VCaP (cell line): Measurements from ENCODE around the gene RAE1.

Experiments
- H3K27ac ChIP-seq: fragments of 450-650 bp; 2 replicates; pipeline ENCODE4 v1.5.1; 2017
- TF ChIP-seq, protein P1 (sequence below): fragments of 450-650 bp; conservative IDR thresholded peaks from 2 replicates; pipeline ENCODE4 v1.5.1; 2017; ENCODE audit warnings: mild to moderate bottlenecking, moderate library complexity

The RAE1 gene

GRCh38 chr20:57320358-57320757, 30.7 kb upstream of the RAE1 start:
- TF ChIP-seq, protein P1, sequence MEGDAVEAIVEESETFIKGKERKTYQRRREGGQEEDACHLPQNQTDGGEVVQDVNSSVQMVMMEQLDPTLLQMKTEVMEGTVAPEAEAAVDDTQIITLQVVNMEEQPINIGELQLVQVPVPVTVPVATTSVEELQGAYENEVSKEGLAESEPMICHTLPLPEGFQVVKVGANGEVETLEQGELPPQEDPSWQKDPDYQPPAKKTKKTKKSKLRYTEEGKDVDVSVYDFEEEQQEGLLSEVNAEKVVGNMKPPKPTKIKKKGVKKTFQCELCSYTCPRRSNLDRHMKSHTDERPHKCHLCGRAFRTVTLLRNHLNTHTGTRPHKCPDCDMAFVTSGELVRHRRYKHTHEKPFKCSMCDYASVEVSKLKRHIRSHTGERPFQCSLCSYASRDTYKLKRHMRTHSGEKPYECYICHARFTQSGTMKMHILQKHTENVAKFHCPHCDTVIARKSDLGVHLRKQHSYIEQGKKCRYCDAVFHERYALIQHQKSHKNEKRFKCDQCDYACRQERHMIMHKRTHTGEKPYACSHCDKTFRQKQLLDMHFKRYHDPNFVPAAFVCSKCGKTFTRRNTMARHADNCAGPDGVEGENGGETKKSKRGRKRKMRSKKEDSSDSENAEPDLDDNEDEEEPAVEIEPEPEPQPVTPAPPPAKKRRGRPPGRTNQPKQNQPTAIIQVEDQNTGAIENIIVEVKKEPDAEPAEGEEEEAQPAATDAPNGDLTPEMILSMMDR: no peak
- H3K27ac ChIP-seq: no peak overlapping the region

GRCh38 chr20:57321142-57321541, 29.9 kb upstream of the RAE1 start:
- H3K27ac ChIP-seq: no peak overlapping the region
- TF ChIP-seq, protein P1: no peak

DNA sequence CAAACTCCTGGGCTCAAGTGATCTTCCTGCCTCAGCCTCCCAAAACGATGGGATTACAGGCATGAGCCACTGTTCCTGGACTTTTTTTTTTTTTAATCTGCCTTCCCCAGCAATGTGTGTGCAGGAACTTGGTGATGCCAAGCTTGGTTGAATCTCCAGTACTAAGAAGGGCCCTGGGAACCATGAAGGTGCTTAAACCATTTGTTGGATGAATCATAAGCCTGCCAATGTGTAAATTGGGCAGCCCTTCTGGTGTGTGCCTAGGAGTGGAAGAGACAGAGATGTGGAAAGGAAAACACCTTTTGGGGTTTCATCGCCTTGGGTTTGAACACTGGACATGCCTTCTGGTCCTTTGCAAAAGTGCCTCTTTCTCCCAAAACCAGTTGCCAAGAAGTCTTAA, 28.6 kb upstream of the RAE1 start:
- H3K27ac ChIP-seq: no peak overlapping the region
- TF ChIP-seq, protein P1: no peak

DNA sequence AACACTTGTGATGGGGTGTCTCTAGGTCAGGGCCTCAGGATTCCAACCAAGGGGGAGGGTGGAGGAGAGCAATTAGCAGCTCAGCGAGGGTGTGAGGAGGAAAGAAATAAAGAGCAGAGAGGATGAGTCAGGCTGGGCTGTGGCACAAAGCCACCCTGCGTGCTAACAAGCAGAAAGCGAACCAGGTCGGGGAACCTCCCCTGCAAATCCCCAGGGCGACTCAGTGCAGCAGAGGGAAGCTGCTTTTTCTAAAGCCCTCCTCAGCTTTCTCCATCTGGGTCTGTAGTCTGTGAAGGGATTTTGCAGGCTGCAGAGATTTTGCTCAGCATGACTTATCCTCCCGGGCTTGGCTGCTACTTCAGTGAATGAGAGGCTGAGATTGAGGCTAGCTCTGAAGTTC, 28.0 kb upstream of the RAE1 start:
- H3K27ac ChIP-seq: no peak overlapping the region

DNA sequence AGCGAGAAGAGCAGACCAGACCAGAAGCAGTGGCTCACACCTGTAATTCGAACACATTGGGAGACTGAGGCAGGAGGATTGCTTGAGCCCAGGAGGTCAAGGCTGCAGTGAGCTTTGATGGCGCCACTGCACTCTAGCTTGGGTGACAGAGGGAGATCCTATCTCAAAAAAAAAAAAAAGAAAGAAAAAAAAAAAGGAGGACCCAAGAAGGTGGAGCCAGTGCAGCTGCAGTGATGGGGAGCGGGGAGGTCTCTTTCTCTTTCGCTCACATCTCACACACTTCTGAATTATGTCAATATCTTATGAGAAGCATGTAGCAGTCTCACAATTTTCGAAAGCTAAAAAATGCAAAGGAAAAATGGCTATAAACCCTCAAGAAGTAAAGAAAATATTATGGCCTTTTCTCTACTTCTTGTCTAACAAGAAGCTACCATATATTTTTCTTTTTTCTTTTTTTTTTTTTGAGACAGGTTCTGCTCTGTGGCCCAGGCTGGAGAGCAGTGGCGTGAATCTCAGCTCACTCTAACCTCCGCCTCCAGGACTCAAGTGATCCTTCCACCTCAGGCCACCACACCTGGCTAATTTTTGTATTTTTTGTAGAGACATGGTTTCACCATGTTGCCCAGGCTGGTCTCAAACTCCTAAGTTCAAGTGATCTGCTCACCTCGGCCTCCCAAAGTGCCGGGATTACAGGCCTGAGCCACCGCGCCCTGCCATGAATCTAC, 25.3 kb upstream of the RAE1 start:
- TF ChIP-seq, protein P1: no peak
- H3K27ac ChIP-seq: peak overlapping the region; percentile 61

More for the DNA sequence above, 28.0 kb upstream of the RAE1 start:
- TF ChIP-seq, protein P1: no peak

DNA sequence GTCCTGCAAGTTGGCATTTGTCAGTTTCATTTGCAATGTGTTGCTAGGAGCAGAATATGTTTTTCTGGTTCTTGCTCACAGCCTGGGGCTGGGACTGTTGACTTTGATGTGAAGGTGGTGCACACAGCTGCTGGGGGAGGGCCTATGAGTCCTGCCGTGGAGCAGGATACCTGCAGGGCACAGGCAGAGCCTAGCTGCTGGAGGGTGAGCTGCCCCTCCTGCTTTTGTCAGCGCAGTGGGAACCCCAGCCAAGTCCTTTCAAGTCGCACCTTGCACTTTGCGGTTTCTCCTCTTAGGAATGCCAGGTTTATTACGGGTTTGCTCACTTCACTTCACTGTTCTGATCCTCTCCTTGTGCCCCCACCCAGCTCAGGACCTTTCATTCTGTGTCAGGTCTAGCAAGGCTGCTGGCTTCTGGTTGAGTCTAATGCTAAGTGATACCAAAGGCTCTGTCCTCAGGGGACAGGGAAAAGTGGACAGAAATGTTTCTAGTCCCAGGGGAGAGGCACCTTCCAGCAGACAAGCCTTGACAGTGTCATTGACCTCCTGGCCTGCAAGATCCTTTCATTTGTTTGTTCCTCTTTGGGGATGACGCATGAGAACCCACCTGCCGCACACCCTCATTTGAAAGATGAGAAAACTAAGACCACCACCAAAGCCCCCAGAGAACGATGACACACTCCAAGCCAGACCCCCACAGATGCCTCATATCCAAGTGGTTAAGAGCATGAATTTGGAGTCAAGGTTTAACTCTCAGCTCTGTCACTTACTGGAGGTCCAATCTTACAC, 24.2 kb upstream of the RAE1 start:
- H3K27ac ChIP-seq: peak overlapping the region; percentile 61
- TF ChIP-seq, protein P1: no peak

DNA sequence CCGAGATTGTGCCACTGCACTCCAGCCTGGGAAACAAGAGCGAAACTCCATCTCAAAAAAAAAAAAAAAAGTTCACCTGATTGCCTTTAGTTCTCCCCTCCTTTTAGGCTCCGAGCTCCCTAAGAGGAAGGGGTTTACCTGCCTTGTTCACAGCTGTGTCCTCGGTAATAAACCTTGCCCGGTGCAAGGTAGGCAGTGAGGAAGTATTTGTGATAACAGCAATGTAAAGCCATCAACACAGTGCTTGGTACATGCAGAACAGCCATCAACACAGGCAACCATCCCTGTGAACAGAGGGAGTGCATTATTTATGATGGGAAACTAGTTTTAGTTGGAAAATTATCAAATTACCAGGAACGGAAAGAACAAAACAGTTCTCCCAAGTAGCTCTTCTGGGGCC, 23.2 kb upstream of the RAE1 start:
- no peak overlapping the region for H3K27ac ChIP-seq
- TF ChIP-seq, protein P1: no peak
